ENCODE results near the gene CAMK2B.

GRCh38 chr7:44324204-44324480 lies 1.3 kb downstream of the CAMK2B start:
- TF ChIP-seq CTCF (IDR thresholded peaks at IDR 0.05; ENCODE audit: borderline replicate concordance, extremely low read depth, low read length, poor library complexity, severe bottlenecking) (no peak), EZH2 (IDR thresholded peaks at IDR 0.05; ENCODE audit: borderline replicate concordance, low read depth, low read length, severe bottlenecking) (no peak)
